Loucy (cell line): ENCODE measurements around the gene GMEB2.

Experiments used
- EZH2phosphoT487 ChIP-seq: fragments of 200-600 bp; IDR thresholded peaks from 2 replicates; pipeline ENCODE4 v1.6.1; 2018; ENCODE audit warnings: antibody characterized with exemption, mild to moderate bottlenecking, moderate library complexity, borderline replicate concordance
- TF ChIP-seq, protein P1 (sequence below): fragments of 200-600 bp; sonication (generic); conservative IDR thresholded peaks from 2 replicates; pipeline ENCODE4 v1.5.1; 2014; ENCODE audit warnings: mild to moderate bottlenecking, antibody characterized with exemption, low read length

DNA sequence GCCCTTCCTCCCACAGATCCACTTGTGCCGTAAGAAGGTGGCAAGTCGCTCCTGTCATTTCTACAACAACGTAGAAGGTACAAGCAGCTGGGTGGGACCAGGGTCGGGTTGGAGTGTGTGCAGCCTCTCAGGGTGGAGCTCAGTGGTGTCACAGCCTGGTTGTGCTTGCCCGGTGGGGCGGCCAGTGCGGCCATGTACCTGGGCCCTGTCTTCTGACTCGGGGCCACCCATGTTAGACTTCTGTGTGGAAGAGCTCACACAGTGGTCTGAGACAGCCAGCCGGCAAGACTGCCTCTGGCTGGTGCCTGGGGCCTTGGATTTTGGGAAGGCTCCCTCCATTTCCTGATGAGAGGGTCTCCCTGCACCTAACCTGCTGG lies 35.9 kb upstream of the GMEB2 start:
- TF ChIP-seq, protein P1, sequence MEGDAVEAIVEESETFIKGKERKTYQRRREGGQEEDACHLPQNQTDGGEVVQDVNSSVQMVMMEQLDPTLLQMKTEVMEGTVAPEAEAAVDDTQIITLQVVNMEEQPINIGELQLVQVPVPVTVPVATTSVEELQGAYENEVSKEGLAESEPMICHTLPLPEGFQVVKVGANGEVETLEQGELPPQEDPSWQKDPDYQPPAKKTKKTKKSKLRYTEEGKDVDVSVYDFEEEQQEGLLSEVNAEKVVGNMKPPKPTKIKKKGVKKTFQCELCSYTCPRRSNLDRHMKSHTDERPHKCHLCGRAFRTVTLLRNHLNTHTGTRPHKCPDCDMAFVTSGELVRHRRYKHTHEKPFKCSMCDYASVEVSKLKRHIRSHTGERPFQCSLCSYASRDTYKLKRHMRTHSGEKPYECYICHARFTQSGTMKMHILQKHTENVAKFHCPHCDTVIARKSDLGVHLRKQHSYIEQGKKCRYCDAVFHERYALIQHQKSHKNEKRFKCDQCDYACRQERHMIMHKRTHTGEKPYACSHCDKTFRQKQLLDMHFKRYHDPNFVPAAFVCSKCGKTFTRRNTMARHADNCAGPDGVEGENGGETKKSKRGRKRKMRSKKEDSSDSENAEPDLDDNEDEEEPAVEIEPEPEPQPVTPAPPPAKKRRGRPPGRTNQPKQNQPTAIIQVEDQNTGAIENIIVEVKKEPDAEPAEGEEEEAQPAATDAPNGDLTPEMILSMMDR: no peak
- no peak for TF ChIP-seq EZH2phosphoT487
